ENCODE results near the gene IL12RB1.

DNA sequence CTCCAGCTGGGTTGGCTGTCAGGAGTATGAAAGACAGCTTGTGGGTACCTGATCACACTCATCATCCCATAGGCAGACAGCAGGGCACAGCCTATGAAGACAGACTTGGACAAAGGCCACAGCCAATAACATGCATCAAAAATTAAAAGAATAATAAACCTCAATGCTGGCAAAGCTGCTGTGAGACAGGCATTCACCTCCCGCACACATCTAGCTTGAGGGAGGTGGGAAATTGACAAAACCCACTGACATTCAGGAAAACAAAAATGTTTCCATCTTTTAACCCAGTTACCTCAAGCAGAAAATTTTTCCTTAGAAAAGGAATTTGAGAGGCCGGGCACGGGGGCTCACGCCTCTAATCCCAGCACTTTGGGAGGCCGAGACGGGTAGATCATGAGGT, 14.4 kb downstream of the IL12RB1 start:
- TF ChIP-seq ETV5 (CRISPR knock-in tag; IDR thresholded peaks at IDR 0.05; ENCODE audit: borderline replicate concordance) (no peak), EZH2 (conservative IDR thresholded peaks at IDR 0.05; ENCODE audit: low read depth, low read length) (no peak), YY1 (IDR thresholded peaks at IDR 0.05; ENCODE audit: insufficient read depth, insufficient replicate concordance, low read depth, low read length) (no peak), ZNF441 (CRISPR knock-in tag; IDR thresholded peaks at IDR 0.05; ENCODE audit: borderline replicate concordance) (no peak), RNF2 (conservative IDR thresholded peaks at IDR 0.05; ENCODE audit: low read depth) (no peak), MED8 (CRISPR knock-in tag; IDR thresholded peaks at IDR 0.05; ENCODE audit: insufficient replicate concordance) (no peak), KDM5B (CRISPR knock-in tag; IDR thresholded peaks at IDR 0.05; ENCODE audit: borderline replicate concordance) (no peak)
- TF ChIP-seq, protein P1, sequence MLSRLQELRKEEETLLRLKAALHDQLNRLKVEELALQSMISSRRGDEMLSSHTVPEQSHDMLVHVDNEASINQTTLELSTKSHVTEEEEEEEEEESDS (CRISPR knock-in tag; IDR thresholded peaks at IDR 0.05; ENCODE audit: borderline replicate concordance) = no peak
- TF ChIP-seq, protein P2, sequence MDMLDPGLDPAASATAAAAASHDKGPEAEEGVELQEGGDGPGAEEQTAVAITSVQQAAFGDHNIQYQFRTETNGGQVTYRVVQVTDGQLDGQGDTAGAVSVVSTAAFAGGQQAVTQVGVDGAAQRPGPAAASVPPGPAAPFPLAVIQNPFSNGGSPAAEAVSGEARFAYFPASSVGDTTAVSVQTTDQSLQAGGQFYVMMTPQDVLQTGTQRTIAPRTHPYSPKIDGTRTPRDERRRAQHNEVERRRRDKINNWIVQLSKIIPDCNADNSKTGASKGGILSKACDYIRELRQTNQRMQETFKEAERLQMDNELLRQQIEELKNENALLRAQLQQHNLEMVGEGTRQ (IDR thresholded peaks at IDR 0.05; ENCODE audit: low read depth, low read length) = no peak
- TF ChIP-seq, protein P2 (CRISPR knock-in tag; IDR thresholded peaks at IDR 0.05; ENCODE audit: borderline replicate concordance) = no peak
